HG03135 (cell line): ENCODE measurements around the gene MRPL42.
"Not testable (repeated sequence)": the region's sequence is repeated elsewhere in the genome, so short reads cannot be mapped to it uniquely, and the experiment has no call there.

Experiments used
- ATAC-seq: cut with Tn5 transposase; IDR thresholded peaks from one replicate; pipeline ENCODE4 v1.9.1; 2021; ENCODE audit warnings: mild to moderate bottlenecking, moderate library complexity; ENCODE audit not compliant: unreplicated experiment

MRPL42 gene

DNA sequence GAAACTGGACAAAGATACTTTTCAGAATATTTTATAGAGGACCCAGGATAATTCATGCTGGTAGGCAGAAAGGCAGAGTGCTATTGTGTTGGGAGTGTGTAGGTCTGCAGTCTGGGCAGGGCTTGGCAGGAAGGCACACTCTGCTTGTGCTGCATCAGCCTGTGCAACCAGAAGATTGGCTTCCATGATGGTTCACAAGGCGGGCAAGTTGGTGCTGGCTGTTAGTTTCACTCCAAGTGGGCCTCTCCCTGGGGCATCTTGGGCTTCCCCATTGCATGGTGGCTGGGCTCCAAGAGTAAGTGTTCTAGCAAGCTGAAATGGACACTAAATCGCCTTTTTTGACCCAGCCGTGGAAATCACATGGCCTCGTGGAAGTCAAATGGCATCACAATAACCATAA is 23.7 kb upstream of the MRPL42 start:
- no peak for ATAC-seq

DNA sequence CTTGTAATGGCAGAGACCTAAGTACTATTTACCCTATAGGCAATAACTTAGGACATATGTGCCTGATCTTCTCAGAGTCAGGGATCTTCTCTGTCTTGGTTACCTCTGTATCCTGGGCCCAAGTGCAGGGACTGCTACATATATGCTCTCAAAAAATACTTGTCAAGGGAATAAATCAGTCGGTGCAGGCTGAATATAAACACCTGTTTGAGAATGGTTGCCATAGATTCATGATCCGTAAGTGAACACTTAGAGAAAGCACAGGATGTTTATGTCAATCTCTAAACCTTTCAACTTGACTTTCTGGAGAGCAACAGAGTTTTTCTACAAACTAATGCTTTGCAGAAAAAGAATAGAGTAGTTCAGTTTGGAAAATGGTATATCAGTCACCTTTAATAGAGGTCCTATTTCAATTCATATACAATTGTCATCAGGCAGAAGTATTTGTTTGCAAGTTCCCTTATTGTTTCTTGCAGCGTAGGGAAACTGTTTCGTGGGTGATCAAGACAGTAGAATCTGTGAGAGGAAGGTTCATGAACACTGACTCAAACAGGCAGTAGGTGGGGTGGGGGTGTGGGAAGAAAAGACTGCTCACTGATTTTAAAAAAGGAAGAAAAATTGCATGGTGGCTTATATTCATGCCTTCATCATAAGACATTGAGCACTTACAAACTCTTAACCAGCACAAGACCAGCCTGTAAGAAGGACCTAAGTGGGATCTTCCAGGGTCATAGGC is 19.6 kb upstream of the MRPL42 start:
- no peak for ATAC-seq

DNA sequence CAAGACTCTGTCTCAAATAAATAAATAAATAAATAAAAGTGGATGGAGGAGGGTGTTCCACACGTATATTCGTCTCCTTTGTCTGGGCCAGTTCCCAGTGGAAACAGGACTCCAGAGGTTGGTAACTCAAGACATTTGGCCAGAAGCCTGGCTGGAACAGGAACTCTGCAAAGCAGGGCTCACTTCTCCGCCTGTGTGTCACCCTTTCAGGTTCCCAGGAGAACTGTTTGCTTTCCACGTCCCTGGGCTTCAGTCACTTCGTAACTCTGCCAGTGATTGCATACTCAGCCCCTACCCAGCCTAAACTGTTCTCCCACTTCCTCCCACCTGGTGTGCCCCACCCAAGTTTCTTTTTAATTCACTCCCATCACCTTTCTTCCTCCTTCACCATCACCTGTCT is 18.5 kb upstream of the MRPL42 start:
- no peak for ATAC-seq

DNA sequence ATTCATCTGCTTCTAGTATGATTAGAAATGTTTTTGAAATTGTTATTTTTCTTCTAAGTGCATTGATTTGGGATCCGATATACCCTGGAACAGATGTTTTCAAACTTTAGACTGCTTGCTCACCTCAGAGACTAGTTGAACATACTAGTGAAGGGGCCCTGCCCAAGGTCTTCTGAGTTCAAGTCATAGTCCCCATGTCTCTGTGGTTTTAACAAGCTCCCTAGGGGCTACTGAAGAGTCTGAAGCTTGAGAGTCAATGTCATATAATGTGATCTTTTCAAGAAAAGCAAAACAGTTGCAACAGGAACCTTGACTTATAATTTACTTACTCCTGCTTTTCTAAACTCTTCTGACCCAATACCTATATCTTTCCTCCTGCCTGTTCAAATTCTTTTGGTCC is 18.0 kb upstream of the MRPL42 start:
- ATAC-seq = peak; percentile 90

DNA sequence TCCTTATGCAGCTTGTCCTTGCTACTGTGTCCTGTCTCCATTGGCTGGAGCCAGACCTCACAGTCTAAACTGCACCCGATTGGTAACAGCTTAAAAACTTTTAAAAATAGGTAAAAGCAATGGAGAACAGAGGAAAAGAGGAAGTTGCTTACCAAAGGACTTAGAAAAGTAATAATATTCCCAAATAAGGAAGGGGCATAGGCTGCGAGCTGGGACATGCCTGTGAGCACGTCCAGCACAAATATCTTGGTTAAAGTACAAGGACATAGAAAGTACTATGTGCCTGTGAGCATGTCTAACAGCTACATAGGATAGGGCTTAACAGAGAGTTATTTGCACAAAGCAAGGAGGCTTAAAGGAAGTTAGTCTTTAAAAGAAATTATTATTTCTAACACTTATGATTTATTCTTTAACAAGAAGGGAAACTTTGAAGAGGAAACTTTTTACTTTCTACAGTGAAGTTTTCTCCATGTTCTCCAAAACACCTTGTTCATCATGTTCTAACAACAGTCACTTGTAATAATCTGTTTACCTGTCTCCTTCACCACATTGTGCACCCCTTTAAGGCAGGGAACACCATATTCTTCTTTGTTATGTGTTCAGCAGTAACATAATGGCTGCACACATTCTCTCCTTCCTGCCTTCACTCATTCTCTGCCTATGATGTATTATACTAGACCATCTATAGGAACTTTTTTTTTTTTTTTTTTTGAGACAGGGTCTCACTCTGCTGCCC is 15.7 kb upstream of the MRPL42 start:
- no peak for ATAC-seq

DNA sequence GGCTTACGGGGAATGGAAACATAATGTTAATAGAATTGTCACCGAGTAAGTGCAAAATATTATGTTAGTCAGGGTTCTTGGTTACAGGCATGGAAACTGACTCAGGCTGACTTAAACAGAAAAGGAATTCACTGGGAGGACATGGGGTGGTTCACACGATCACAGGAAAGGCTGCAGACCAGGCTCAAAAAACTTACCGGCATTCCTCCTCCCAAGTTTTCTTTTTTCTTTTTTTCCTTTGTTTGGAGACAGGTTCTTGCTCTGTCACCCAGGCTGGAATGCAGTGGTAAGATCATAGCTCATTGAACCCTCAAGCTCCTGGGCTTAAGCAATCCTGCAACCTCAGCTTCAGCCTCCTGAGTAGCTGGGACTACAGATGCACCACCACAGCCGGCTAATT is 13.7 kb upstream of the MRPL42 start:
- ATAC-seq = no peak

DNA sequence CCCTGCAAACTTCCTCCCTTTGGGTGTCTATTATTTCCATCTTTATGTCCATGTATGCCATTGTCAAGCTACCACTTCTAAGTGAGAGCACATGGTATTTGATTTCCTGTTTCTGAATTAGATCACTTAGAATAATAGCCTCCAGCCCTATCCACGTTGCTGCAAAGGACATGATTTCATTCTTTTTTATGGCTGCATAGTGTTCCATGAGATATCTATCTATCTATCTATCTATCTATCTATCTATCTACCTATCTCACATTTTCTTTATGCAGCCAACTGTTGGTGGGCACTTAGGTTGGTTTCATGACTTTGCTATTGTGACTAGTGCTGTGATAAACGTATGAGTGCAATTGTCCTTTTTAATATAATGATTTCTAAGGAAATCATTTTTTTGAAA is 11.2 kb upstream of the MRPL42 start:
- ATAC-seq = no peak

DNA sequence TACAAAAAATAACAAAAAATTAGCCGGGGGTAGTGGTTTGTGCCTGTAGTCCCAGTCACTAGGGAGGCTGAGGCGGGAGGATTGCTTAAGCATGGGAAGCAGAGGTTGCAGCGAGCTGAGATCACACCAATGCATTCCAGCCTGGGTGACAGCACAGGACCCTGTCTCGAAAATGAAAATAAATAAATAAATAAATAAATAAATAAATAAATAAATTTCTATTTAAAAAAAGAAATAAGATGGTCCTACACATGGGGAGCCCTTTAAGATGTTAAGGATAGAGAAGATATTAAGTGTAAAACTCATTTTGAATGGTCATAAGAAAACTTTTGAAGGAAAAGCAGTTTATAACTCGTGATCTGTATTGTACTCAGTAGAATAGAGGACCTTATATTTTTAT is 8.2 kb upstream of the MRPL42 start:
- ATAC-seq = no peak

DNA sequence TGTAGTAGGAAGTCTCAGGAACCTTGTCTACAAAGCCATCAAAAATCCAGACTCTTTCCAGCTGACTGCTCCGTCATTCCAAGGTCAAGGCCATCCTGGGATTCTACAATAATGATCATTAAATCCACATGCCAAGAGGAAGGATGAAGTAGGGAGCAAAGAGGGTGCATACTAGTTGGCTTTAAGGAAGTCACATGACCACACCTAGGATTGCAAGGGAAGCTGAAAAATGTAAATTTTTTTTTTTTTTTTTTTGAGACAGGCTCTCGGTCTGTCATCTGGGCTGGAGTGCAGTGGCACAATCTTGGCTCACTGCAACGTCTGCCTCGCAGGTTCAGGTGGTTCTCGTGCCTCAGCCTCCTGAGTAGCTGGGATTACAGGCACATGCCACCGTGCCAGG is 7.3 kb upstream of the MRPL42 start:
- ATAC-seq = no peak

DNA sequence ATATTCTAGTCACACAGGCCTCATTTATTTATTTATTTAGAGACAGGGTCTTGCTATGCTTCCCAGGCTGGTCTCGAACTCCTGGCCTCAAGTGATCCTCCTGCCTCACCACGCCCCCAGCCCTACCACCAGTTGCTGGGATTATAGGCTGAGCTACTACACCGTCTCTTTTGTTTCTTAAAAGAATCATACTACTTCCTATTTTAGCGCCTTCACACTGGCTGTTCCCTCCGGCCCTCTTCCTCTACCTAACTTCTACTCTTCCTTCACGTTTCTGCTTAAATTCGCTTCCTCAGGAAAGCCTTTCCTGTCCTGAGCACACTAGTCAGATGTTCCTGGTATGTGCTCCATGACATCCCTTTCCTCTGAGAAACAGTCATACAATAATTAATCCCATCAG is 6.4 kb upstream of the MRPL42 start:
- ATAC-seq = no peak

DNA sequence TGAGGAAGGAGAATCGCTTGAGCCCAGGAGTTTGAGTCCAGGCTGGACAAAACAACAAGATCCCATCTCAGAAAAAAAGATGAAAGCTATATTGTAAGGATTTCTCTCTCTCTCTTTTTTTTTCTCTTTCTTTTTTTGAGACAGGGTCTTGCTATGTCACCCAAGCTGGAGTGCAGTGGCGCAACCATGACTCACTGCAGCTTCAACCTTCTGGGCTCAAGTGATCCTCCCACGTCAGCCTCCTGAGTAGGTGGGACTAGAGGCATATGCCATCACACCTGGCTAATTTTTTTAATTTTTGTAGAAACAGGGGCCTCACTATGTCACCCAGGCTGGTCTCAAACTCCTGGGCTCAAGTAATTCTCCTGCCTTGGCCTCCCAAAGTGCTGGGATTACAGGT is 5.8 kb upstream of the MRPL42 start:
- ATAC-seq = no peak

DNA sequence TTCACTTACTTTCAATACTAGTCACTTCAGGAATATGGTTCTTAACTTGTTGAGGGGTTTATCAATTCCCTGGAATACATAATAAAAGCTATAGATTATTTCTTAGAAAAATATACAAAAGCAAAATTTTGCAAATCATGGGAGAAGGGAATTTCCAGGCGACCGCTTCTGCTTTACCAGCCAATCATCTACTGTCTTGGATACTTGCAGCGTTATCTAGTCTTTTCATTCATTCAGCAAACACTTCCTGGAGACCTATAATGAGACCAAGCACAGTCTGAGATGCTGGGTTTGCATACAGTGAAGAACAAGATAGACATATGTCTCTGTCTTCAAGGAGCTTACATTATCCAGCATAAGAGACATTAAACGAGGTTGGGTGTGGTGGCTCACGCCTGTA is 1.5 kb upstream of the MRPL42 start:
- no peak for ATAC-seq

DNA sequence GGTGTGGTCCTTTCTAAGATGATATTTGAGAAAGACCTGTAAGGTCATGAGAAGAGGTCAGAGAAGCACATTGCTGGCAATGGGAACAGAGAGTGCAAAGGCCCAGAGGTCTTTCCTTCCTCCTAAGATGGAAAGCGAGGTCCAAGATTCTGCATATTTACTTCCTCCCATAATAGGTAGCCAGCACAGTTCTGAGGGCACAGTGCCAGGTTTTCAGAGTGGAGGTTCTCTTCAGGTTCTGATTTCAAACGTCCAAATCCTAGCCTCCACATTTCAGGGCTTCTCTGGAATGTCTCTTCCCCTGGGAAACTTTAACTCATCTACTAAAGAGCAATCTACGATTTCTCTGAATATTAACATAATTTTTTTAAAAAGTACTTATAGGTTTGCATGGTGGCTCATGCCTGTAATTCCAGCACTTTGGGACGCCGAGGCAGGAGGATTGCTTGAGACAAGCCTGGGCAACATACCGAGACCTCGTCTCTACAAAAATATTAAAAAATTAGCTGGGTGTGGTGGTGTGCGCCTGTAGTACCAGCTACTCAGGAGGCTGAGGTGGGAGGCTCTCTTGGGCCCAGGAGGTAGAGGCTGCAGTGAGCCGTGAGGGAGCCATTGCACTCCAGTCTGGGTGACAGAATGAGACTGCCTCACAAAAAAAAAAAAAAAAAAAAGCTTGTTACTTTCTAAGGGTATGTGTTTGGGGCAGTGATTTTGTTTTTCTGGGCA is 526 bp upstream of the MRPL42 start:
- ATAC-seq = no peak

DNA sequence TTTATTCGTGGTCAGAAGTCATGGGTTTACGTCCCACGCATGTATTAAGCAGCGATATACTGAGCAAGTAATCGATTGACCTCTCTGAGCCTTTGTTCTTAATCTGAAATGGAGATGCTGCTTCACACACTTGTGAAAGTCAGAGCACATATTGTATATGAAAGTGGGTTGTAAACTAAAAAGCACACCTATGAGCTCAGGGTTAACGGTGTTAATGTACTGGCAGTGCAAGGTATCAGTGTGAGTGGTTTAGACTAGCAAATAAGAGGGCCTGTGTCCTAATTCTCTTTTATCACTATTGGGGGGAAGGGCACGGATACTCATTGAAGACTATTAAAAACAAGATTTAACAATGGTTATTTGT is 676 bp downstream of the MRPL42 start:
- ATAC-seq = no peak

DNA sequence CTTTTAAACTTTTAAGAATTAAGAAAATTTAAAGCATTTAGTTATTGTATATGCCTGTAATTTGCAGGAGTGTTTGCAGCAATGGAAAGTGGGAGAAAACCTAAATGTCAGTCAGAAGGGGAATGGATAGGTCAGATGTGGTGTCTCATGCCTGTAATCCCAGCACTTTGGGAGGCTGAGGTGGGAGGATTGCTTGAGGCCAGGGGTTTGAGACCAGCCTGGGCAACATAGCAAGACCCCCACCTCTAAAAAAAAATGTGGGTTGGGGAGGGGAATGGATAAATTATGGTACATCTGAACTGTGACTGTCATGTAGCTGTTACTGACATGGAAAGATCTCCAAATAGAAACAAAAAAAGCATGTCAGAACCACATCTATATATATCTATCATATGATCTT is 2.1 kb downstream of the MRPL42 start:
- ATAC-seq = no peak

DNA sequence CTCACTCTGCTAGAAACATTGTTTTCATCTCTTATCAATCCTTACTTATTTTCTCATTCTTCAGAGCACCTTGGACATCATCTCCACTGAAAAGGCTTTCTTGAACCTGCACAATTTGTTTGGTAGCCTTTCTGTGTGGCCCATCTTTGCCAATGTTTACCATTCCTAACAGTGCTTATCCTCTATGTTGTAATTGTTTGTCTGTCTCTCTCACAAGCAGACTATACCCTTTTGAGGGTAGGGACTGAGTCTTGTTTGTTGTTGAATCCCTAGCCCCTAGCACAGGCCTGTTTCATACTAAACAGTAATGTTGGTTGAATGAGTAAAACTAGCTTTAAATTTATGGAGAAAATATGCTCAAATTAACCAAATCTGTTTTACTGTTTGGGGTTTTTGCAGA is 9.2 kb downstream of the MRPL42 start:
- ATAC-seq = no peak

DNA sequence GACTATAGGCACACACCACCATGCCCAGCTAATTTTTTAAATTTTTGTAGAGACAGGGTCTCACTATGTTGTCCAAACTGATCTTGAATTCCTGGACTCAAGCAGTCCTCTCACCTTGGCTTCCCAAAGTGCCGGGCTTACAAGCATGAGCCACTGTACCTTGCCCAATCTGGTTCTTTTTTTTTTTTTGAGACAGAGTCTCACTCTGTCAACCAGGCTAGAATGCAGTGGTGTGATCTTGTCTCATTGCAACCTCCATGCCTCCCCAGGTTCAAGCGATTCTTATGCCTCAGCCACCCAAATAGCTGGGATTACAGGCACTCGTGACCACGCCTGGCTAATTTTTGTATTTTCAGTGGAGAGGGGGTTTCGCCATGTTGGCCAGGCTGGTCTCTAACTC is 15.4 kb downstream of the MRPL42 start:
- no peak for ATAC-seq

DNA sequence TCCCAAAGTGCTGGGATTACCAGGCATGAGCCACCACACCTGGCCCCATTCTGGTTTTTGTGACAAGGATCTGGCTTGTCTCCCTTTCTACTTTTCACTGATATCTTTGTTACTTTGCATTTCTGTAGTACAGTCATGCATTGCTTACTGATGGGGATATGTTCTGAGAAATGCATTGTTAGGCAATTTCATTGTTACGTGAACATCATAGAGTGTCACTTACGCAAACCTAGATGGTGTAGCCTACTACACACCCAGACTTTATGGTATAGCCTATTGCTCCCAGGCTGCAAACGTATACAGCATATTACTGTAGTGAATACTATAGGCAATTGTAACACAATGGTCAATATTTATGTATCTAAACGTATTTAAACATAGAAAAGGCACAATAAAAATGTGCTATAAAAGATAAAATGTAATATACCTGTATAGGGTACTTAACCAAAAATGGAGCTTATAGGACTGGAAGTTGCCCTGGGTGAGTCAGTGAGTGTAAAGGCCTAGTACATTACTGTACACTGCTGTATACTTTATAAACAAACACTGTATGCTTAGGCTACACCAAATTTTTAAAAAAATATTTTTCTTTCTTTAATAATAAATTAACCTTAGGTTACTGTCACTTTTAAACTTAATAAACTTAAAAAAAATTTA is 16.0 kb downstream of the MRPL42 start:
- no peak for ATAC-seq

DNA sequence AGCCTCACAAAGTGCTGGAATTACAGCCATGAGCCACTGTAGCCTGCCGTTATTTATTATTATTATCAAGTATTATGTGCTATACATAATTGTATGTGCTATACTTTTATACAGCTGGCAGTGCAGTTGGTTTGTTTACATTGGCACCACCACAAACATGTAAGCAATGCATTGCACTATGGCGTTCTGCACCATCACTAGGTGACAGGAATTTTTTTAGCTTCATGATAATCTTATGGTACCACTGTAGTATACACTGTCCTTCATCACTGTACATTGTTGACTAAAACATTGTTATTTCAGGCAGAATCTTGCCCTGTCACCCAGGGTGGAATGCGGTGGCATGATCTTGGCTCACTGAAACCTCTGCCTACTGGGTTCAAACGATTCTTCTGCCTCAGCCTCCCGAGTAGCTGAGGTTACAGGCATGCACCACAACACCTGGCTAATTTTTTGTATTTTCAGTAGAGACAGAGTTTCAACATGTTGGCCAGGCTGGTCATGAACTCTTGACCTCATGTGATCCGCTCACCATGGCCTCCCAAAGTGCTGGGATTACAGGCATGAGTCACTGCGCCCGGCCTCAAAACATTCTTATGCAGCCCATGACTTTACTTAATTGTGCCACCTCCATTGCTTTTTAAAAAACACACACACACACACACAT is 17.1 kb downstream of the MRPL42 start:
- ATAC-seq = no peak

DNA sequence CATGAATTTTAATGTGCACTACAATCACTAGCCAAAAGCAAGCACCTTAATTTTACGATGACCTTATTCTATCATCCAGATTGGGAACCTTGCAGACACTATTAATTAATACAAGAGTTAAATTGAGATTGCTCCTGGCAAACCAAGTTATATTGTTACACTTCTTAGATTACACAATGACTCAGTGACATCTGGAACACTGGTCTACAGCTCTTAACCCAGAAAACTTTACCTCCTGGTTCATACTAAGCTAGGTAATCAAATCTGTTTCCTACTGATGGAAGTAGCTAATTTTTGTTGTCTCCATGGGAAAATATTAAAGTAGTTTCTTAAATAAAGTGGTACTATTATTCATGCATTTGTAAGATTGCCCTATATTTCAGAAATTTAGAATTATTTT is 25.5 kb downstream of the MRPL42 start:
- not testable (repeated sequence) for ATAC-seq

DNA sequence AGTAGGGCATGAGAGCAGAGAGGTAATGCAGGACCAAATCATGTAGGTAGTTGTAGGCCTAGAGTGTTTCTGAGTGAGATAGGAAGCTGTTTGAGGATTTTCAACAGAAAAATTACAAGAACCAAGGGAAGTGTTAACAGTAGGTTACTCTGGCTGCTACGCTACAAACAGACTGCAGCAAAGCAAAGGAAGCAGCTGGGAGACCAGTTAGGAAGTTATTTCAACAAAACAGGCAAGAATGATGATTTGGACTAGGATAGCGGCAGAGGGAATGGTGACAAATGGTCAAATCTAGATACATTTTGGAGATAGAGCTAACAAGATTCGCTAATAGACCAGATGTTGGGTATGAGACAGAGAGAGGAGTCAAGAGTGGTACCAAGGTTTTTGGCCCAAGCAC is 26.8 kb downstream of the MRPL42 start:
- no peak for ATAC-seq
